Measurements from ENCODE around the gene RABGAP1L. TPM values are rescaled to one million over a fixed set of nuclear protein-coding genes. Genes with fewer than 3 reads are reported as not detected.
"Not testable (repeated sequence)": the region's sequence is repeated elsewhere in the genome, so short reads cannot be mapped to it uniquely, and the experiment has no call there.

The RABGAP1L gene
- total RNA-seq, 4 donors from 2014 or later, result 42.4 to 74.5 (median 49.1) TPM

DNA sequence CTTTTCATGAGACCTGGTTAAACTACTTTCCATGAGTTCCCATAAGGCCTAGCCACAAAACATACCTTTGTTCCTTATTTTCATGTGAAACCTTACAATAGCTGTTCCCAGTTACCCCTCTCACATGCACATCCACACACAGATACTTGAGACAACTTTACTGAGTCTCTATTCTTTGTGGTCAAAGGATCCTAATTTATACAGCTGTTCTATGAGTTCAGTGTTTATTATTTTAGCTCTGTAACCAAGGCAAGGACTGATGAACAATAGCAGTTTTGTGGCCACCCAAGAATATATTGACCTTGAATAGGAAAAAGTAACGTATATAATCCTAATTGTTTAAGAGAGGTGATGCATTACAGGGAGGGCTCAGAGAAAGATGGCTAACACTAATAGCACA, 679.9 kb downstream of the RABGAP1L start:
- DNase-seq (ENCODE audit: low spot score in 2 of 2), result no peak
- WGBS, 2 donors, result 49 to 51% methylated on average over 1 of the region's 1 CpG
- Histone ChIP-seq H3K36me3 (no peaks in the 10 kb centered on the region), H3K4me3 (no peak overlapping the region), H3K4me1 (peaks cover 0 to 13% (median 0%) of the 10 kb centered on the region in 4 donors), H3K27ac (no peak overlapping the region), H3K9me3 (no peaks in the 10 kb centered on the region), H3K27me3 (no peaks in the 10 kb centered on the region)
- no peak for TF ChIP-seq CTCF (IDR thresholded peaks at IDR 0.05)
- no peak for TF ChIP-seq EP300 (IDR thresholded peaks at IDR 0.05)
- no peak for TF ChIP-seq POLR2A (IDR thresholded peaks at IDR 0.05)

- WGBS, 2 donors, result 28 to 35% methylated on average over 1 of the region's 1 CpG
- TF ChIP-seq CTCF (IDR thresholded peaks at IDR 0.05) (no peak), POLR2A (IDR thresholded peaks at IDR 0.05) (no peak), EP300 (IDR thresholded peaks at IDR 0.05) (no peak)
- Histone ChIP-seq H3K4me3 (no peak overlapping the region), H3K4me1 (no peaks in the 10 kb centered on the region), H3K27ac (no peak overlapping the region), H3K9me3 (no peaks in the 10 kb centered on the region), H3K27me3 (no peaks in the 10 kb centered on the region), H3K36me3 (no peaks in the 10 kb centered on the region)
- no peak for DNase-seq (ENCODE audit: low spot score in 2 of 2)
Measured at GRCh38 chr1:174841747-174842146, 682.4 kb downstream of the RABGAP1L start.

GRCh38 chr1:174848593-174849560, 689.6 kb downstream of the RABGAP1L start:
- H3K9me3 ChIP-seq, result not testable (repeated sequence)

DNA sequence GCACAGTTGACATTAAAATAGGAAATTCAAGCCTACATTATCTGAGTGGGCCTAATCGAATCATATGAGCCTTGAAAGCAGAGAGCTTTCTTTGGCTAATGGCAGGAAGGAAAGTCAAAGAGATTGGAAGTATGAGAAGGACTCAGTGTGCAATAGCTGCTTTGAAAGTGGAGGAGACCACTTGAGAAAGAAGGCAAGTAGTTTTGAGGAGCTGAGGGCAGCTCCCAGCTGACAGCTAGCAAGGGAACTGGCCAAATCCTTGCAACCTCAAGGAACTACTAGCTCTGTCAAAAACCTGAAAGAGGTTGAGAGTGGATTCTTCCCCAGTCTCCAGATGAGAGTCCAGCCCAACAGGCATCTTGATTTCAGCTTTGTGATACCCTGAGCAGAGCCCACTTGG, 691.4 kb downstream of the RABGAP1L start:
- 87 to 97% methylated on average over 1 of the region's 1 CpG for WGBS, 2 donors
- no peaks in the 10 kb centered on the region for H3K9me3 ChIP-seq
- H3K4me3 ChIP-seq, result no peak overlapping the region
- no peaks in the 10 kb centered on the region for H3K36me3 ChIP-seq
- TF ChIP-seq CTCF (IDR thresholded peaks at IDR 0.05), result no peak
- TF ChIP-seq POLR2A (IDR thresholded peaks at IDR 0.05), result no peak
- no peak for TF ChIP-seq EP300 (IDR thresholded peaks at IDR 0.05)
- H3K4me1 ChIP-seq, result no peaks in the 10 kb centered on the region
- no peak overlapping the region for H3K27ac ChIP-seq
- no peak for DNase-seq (ENCODE audit: low spot score in 2 of 2)
- no peaks in the 10 kb centered on the region for H3K27me3 ChIP-seq

More at GRCh38 chr1:174848593-174849560, 689.6 kb downstream of the RABGAP1L start:
- not testable (repeated sequence) for H3K27me3 ChIP-seq; H3K4me3 ChIP-seq; H3K27ac ChIP-seq; H3K4me1 ChIP-seq; H3K36me3 ChIP-seq; DNase-seq (ENCODE audit: low spot score in 2 of 2)
- 87% methylated on average over 15 to 29 of the region's 36 CpGs for WGBS, 2 donors

DNA sequence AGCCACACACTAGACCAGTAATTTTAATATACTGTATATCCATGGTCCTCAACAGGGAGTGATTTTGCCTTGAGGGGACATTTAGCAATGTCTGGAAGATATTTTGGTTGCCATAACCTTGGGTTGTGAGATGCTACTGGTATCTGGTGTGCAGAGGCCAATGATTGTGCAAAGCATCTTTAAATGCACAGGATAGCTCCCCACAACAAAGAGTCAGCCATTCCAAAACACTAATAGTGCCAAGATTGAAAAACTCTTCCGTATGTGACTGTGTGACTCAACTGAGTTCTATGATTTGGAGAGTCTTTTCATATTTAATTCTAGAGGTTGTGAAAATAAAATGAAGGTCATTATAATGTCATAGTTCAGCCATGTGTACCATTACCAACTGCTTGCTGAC, 699.0 kb downstream of the RABGAP1L start:
- 76 to 85% methylated on average over 1 of the region's 1 CpG for WGBS, 2 donors
- H3K4me1 ChIP-seq, result no peaks in the 10 kb centered on the region
- no peaks in the 10 kb centered on the region for H3K27me3 ChIP-seq
- DNase-seq (ENCODE audit: low spot score in 2 of 2), result no peak
- TF ChIP-seq CTCF (IDR thresholded peaks at IDR 0.05) (no peak), EP300 (IDR thresholded peaks at IDR 0.05) (no peak)
- no peak overlapping the region for H3K4me3 ChIP-seq
- no peaks in the 10 kb centered on the region for H3K36me3 ChIP-seq
- H3K9me3 ChIP-seq, result no peaks in the 10 kb centered on the region
- H3K27ac ChIP-seq, result no peak overlapping the region
